Coronary artery (tissue), 2 donors: ENCODE data around the gene KCNB1.

Source experiments
- DNase-seq: peaks from one replicate; pipeline ENCODE4 v3.0.0-alpha.2; 2017; ENCODE audit warnings: low spot score
- H3K27ac ChIP-seq, 2 donors: fragments of 200-600 bp; sonication (generic); one replicate each; pipeline ENCODE4 v1.5.1; 2016 to 2019
- H3K4me3 ChIP-seq: fragments of 200-600 bp; sonication (generic); 2 replicates; pipeline ENCODE4 v1.5.1; 2016; ENCODE audit warnings: mild to moderate bottlenecking, moderate library complexity
- CTCF ChIP-seq: fragments of 200-600 bp; sonication (generic); IDR thresholded peaks from one replicate; pipeline ENCODE4 v1.5.1; 2019; ENCODE audit warnings: antibody characterized with exemption

Gene KCNB1

GRCh38 chr20:49519212-49519712, 36.8 kb upstream of the KCNB1 start:
- DNase-seq, result no peak
- Histone ChIP-seq H3K27ac (peak overlapping the region in 1 of 2 donors; percentile 73), H3K4me3 (no peak overlapping the region)
- TF ChIP-seq CTCF, result no peak

GRCh38 chr20:49518576-49518975, 36.1 kb upstream of the KCNB1 start:
- H3K4me3 ChIP-seq, result no peak overlapping the region
- no peak for TF ChIP-seq CTCF
- peak overlapping the region in 1 of 2 donors; percentile 73 for H3K27ac ChIP-seq
- DNase-seq, result no peak

GRCh38 chr20:49517805-49518100, 35.3 kb upstream of the KCNB1 start:
- TF ChIP-seq CTCF, result no peak

GRCh38 chr20:49516916-49517804, 34.7 kb upstream of the KCNB1 start:
- DNase-seq, result no peak
- peak overlapping the region; percentile 41 to 75 for H3K27ac ChIP-seq
- no peak for TF ChIP-seq CTCF
- H3K4me3 ChIP-seq, result no peak overlapping the region

More at GRCh38 chr20:49517805-49518100, 35.3 kb upstream of the KCNB1 start:
- no peak overlapping the region for H3K4me3 ChIP-seq
- H3K27ac ChIP-seq, result peak overlapping the region; percentile 41 to 75
- DNase-seq, result no peak

- DNase-seq, result no peak
- Histone ChIP-seq H3K27ac (peak overlapping the region in 1 of 2 donors; percentile 26), H3K4me3 (no peak overlapping the region)
- TF ChIP-seq CTCF, result no peak
Measured at GRCh38 chr20:49515586-49515985, 33.1 kb upstream of the KCNB1 start.

GRCh38 chr20:49513517-49513916, 31.0 kb upstream of the KCNB1 start:
- no peak for DNase-seq
- Histone ChIP-seq H3K4me3 (no peak overlapping the region), H3K27ac (peak overlapping the region; percentile 21 to 72)
- no peak for TF ChIP-seq CTCF

- no peak for TF ChIP-seq CTCF
- peak overlapping the region; percentile 21 to 72 for H3K27ac ChIP-seq
- no peak overlapping the region for H3K4me3 ChIP-seq
- DNase-seq, result no peak
Measured at GRCh38 chr20:49513009-49513408, 30.5 kb upstream of the KCNB1 start.
